ENCODE results near the gene KLHL7.
"Not testable (repeated sequence)": the region's sequence is repeated elsewhere in the genome, so short reads cannot be mapped to it uniquely, and the experiment has no call there.

The KLHL7 gene

DNA sequence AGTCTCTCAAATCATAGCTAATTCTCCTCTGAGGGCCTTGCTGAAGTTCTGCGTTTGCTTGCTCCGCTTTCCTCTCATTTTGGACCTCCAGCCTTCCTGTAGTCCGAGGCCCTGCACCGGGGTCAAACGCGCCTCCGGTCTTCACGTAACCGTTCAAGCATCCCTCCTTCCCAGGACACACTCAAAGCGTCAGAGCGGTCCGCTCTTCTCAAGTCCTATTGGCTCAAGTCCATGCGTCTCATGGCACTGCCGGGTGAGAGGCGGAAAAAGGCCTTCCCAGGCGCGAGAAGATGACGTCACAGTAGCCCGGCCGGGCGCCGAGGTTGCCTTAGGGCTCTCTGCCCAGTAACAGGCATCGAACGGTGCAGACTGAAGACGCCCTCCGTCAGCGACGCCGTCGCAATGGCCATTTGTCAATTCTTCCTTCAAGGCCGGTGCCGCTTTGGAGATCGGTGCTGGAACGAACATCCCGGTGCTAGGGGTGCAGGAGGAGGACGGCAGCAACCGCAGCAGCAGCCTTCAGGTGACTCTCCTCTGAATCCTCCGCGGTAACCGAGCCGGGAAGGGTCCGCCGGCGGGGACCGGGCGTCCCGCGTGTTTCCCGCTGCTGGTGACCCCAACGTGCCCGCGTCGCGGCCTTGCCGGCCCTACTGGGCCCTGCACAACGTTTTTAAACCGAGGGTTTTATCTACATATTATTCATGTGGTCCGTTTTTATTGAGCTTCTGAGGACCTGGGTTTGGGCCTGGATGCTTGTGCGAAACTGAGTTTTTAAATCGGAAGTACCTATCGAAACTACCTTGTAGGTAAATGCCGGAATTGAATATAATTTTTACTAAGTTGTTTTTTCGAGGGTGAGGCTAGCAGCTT lies 76.3 kb downstream of the KLHL7 start, which contains the start of gene NUP42:
TSS of gene NUP42 (plus strand) at position 365 of the 870 bp plus-strand sequence. CDS start at position 403, 38 bp downstream.
- peak; percentile 90 for DNase-seq (ENCODE audit: low read depth)

DNA sequence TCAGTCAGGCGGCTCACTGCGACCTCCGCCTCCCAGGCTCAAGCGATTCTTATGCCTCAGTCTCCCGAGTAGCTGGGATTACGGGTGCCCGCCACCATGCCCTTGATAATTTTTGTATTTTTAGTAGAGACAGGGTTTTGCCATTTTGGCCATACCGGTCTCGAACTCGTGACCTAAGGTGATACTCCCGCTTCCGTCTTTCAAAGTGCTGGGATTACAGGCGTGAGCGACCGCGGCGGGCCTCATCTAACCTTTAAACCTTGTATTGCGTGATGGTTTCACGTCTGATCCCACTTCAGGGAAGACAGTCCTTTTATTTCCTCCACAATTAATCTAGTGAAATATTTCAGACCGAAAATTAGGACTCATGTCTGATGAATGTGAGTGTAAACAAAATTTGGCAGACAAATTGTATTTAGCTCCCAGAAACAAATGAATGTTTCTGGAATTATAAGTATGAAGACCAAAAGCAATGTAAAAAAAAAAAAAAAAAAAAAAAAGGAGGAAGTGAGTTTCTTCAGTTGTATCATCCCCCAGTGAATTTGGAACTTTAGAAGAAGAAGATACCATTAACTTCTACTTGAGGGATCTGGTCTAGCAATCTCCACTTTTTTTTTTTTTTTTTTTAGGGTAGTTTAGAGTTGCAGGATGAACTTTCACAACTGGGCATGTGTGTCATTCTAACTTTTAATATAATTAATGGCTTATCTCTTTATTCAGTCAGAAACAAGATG lies 77.9 kb downstream of the KLHL7 start:
- no peak for DNase-seq (ENCODE audit: low read depth)

- DNase-seq (ENCODE audit: low read depth): no peak
Observed at GRCh38 chr7:23184291-23184690, 78.7 kb downstream of the KLHL7 start.

DNA sequence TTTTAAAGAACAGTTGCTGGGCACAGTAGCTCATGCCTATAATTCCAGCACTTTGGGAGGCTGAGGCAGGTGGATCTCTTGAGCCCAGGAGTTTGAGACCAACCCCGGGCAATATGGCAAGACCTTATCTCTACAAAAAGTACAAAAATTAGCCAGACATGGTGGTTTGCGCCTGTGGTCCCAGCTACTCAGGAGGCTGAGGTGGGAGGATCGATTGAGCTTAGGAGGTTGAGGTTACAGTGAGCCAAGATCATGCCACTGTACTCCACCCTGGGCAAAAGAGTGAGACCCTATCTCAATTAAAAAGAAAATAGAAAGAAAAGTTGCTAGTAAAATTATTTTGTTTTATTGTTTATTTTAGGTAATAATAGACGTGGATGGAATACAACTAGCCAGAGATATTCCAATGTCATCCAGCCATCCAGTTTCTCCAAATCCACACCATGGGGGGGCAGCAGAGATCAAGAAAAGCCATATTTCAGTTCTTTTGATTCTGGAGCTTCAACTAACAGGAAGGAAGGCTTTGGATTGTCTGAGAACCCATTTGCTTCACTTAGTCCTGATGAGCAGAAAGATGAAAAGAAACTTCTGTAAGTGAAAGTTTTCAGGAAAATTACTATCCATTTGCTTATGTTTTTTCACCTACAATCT lies 79.2 kb downstream of the KLHL7 start:
- no peak for DNase-seq (ENCODE audit: low read depth)

DNA sequence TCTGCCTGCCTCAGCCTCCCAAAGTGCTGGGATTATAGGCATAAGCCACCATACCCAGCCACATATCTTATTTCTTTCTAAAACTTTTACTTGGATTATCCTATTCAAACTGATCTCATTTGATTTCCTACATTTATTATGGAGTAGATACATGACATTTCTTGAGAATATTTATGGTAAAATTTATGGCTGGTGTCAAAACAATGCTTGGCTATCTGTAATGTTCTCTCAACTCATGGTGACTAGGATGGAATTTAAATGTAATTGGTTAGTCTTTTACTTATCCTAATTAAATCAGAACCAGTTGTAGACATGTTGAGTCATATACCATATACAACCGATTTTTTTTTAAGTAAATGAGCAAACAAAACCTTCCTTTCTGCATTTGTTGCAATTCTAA lies 80.4 kb downstream of the KLHL7 start:
- no peak for DNase-seq (ENCODE audit: low read depth)

- DNase-seq (ENCODE audit: low read depth): no peak
Observed at GRCh38 chr7:23191022-23191421, 85.4 kb downstream of the KLHL7 start.

DNA sequence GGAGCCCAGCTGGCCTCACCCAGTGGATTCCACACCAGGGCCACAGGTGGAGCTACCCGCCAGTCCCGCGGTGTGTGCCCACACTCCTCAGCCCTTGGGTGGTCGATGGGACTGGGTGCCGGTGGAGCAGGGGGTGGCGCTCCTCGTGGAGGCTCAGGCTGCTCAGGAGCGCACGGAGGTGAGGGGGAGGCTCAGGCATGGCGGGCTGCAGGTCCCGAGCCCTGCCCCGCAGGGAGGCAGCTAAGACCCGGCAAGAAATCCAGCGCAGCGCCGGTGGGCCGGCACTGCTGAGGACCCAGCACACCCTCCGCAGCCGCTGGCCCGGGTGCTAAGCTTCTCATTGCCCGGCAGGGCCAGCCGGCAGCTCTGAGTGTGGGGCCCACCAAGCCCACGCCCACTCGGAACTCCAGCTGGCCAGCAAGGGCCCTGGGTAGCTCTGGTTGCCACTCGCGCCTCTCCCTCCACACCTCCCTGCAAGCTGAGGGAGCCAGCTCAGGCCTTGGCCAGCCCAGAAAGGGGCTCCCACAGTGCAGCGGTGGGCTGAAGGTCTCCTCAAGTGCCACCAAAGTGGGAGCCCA lies 88.2 kb downstream of the KLHL7 start:
- not testable (repeated sequence) for DNase-seq (ENCODE audit: low read depth)

DNA sequence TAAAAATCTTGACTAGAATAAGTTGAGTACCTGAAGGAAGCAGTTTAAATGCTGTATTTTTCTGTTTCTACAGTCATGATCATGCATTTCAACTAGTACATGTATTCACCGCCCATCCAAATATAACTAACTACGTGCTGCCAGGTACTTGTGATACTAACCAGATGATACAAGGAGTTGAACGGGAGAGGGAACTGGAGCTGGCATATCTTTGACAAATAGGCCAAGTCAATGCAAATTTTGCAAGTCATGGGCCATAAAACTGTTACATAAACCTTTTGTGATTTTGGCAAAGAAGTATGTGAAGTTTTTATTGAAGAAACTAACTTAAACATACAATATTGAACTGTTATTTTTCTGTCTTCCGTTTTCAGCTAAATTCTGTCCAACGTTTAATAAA lies 90.7 kb downstream of the KLHL7 start:
- DNase-seq (ENCODE audit: low read depth): no peak

DNA sequence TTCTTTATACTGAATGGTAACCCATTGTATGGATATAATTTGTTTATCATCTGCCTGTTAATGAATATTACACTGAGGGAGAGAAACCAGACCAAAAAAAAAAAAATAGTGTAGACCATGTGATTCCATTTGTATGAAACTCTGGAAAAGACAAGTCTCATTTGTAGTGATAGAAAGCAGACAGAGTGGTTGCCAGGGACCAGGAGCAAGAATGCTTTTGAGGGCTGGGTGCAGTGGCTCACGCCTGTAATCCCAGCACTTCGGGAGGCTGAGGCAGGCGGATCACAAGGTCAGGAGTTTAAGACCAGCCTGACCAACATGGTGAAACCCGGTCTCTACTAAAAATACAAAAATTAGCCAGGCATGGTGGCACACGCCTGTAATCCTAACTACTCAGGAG lies 92.2 kb downstream of the KLHL7 start:
- DNase-seq (ENCODE audit: low read depth): not testable (repeated sequence)

DNA sequence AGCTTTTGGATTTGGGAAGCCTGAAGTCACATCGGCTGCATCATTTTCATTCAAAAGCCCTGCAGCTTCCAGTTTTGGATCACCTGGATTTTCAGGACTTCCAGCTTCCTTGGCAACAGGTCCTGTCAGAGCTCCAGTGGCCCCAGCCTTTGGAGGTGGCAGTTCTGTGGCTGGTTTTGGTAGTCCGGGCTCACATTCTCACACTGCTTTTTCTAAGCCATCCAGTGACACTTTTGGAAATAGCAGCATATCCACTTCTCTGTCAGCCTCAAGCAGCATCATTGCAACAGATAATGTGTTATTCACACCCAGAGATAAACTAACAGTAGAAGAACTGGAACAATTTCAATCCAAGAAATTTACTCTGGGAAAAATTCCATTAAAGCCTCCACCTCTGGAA lies 94.7 kb downstream of the KLHL7 start:
- DNase-seq (ENCODE audit: low read depth): no peak

GRCh38 chr7:23204241-23204640 lies 98.7 kb downstream of the KLHL7 start:
- DNase-seq (ENCODE audit: low read depth): no peak

GRCh38 chr7:23205577-23205908 lies 100.0 kb downstream of the KLHL7 start:
- no peak for DNase-seq (ENCODE audit: low read depth)

DNA sequence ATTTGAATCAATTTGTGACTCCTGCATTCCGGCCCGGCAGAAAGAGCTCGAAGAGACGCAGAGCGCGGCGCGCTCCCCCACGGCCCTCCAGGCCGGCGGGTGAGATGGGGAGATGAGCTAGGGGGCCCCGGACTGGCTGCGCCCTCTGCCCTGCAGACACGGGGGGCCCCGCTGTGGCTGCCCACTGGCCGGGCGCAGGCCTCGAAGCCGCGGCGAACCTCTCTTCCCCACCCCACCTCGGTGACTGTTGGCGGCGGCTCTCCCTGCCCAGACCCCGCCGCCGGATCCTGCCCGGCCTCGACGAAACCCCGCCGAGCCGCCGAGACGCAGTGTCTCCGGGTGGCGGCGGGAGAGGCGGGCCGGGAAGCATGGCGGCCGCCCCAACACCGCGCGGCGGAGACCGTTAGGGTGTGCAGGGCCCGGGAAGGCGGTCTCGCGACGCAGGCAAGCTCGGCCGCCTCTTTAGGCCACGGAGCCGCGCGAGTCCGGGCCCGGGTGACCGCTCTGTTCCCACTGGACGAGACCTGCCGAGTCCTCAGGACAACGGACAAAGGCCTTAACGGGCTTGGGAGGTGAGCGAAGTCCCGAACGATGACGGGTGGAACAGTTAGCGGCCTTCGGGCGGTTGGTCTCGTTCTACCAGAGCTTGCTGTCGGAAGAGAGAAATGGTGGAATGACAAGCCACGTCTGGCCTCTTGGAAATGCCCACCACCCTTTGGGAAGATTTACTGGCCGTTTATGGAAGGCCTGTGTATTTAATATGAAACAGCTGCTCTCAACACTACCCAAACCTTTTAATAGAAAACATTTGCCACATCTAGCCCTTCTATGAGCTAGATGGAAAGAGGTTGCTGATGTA lies 100.6 kb downstream of the KLHL7 start:
- no peak for DNase-seq (ENCODE audit: low read depth)

DNA sequence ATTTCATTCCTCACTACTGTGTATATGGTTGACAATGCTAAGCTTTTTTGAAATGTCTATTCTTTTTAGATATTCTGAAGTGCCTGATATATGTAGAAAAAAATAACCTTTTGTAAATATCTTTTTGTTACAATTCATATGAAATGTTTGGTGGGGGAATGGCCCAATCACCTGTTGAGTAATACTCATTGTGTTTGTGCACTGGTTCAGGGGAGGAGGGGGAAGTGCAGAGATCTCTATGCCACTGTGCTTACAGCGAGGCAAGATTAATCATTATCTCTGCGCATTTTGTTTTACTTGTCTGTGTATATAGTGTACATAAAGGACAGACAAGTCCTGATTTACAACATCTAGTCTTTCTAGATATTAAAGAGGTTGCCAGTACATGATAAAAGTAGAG lies 101.4 kb downstream of the KLHL7 start:
- DNase-seq (ENCODE audit: low read depth): no peak

GRCh38 chr7:23207884-23208283 lies 102.3 kb downstream of the KLHL7 start:
- DNase-seq (ENCODE audit: low read depth): no peak

GRCh38 chr7:23208316-23208715 lies 102.7 kb downstream of the KLHL7 start:
- no peak for DNase-seq (ENCODE audit: low read depth)

DNA sequence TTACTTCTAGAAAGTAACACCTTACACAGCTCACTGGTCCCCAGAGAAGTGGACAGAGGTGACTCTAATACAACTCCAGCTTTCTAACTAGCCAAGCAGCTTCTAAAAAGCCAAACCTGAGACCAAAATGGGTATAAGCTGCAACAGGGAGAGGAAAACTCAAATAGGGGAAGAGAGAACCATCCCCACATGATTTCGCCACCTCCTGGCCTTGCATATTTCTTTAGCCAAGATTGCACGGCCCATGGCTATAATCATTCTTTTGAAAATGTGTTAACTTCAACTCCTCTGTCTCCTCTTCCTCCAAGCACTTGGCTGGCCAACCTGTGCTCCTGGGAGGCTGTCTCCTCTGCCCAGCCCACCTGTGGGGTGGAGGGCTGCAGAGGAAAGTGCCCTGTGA lies 104.9 kb downstream of the KLHL7 start:
- DNase-seq (ENCODE audit: low read depth): no peak

- DNase-seq (ENCODE audit: low read depth): no peak
Observed at GRCh38 chr7:23211589-23211988, 106.0 kb downstream of the KLHL7 start.

GRCh38 chr7:23212395-23212794 lies 106.8 kb downstream of the KLHL7 start:
- DNase-seq (ENCODE audit: low read depth): no peak

DNA sequence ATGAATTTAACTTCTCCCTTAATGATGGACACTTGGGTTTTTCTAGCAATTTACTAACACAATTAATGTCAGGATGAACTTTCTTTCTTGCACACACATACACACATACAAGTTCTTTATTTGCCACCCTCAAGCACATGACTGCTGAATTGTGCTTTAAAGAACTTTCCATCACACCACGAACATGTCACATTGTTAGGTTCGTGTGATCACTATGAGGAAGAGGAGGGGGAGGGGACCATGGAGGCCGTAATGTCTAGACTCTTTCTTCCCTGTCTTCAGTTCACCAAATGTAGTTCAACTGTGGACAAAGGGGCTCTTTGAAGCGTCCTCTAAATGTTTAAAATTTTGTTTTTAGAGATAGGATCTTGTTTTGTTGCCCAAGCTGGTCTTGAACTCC lies 107.3 kb downstream of the KLHL7 start:
- DNase-seq (ENCODE audit: low read depth): no peak

- no peak for DNase-seq (ENCODE audit: low read depth)
Observed at GRCh38 chr7:23213755-23214154, 108.2 kb downstream of the KLHL7 start.

GRCh38 chr7:23214423-23214822 lies 108.8 kb downstream of the KLHL7 start:
- no peak for DNase-seq (ENCODE audit: low read depth)

Measured in activated T-helper 1 cell treated with Interleukin-2 at 50 U/mL for 16 hours (primary cell).